ENCODE measurements around the gene PTK6. TPM values are rescaled to one million over a fixed set of nuclear protein-coding genes. Genes with fewer than 3 reads are reported as not detected.

PTK6 gene
- total and polyA plus RNA-seq, 2 of the 13 experiments (the other 11 are each of a cell fraction or from before 2014, with no cell fraction given), result 0.08 TPM; not detected in 1

- peak; percentile 27; the same call in 1 of the 2 replicates for TF ChIP-seq NCOR1 (IDR thresholded peaks at IDR 0.05; ENCODE audit: borderline replicate concordance, low read length)
- TF ChIP-seq ZBTB3 (CRISPR knock-in tag; IDR thresholded peaks at IDR 0.05; ENCODE audit: borderline replicate concordance, low read depth), result no peak
- TF ChIP-seq RBAK (CRISPR knock-in tag; IDR thresholded peaks at IDR 0.05), result peak; percentile 21; the same call in 1 of the 2 replicates
- no peak; the same call in 1 of the 2 replicates for TF ChIP-seq ZNF280B (CRISPR knock-in tag; IDR thresholded peaks at IDR 0.05; ENCODE audit: borderline replicate concordance)
- peak; percentile 70; the same call in 1 of the 2 replicates for TF ChIP-seq MXD3 (CRISPR knock-in tag; IDR thresholded peaks at IDR 0.05)
- TF ChIP-seq ZNF7 (CRISPR knock-in tag; IDR thresholded peaks at IDR 0.05), result 0 out of 2 replicates have a peak, but pooled peaks have one; percentile 10
- peak; percentile 63; the same call in 1 of the 2 replicates for TF ChIP-seq HDAC2 (CRISPR knock-in tag; IDR thresholded peaks at IDR 0.05)
- no peak for TF ChIP-seq MTF1 (CRISPR knock-in tag; IDR thresholded peaks at IDR 0.05)
- TF ChIP-seq AGO2 (optimal IDR thresholded peaks at IDR 0.05; ENCODE audit: low read depth, low read length), result no peak
- TF ChIP-seq FUBP1 (CRISPR knock-in tag; IDR thresholded peaks at IDR 0.05; ENCODE audit: borderline replicate concordance), result peak; percentile 42; the same call in 1 of the 2 replicates
- TF ChIP-seq BRCA1 (CRISPR knock-in tag; IDR thresholded peaks at IDR 0.05), result no peak
- no peak; the same call in 1 of the 2 replicates for TF ChIP-seq SNAPC2 (CRISPR knock-in tag; IDR thresholded peaks at IDR 0.05)
- TF ChIP-seq PHB2 (IDR thresholded peaks at IDR 0.05; ENCODE audit: partially characterized antibody), result no peak
- no peak for TF ChIP-seq ZNF18 (CRISPR knock-in tag; IDR thresholded peaks at IDR 0.05; ENCODE audit: insufficient replicate concordance)
- no peak; the same call in 1 of the 2 replicates for TF ChIP-seq DZIP1 (CRISPR knock-in tag; IDR thresholded peaks at IDR 0.05)
- TF ChIP-seq RCOR2 (CRISPR knock-in tag; IDR thresholded peaks at IDR 0.05), result no peak; the same call in 1 of the 2 replicates
- TF ChIP-seq SATB2 (CRISPR knock-in tag; IDR thresholded peaks at IDR 0.05), result no peak; the same call in 1 of the 2 replicates
- TF ChIP-seq FOXP1 (IDR thresholded peaks at IDR 0.05), result no peak
- peak; percentile 0; the same call in 1 of the 2 replicates for TF ChIP-seq FOXP1 (CRISPR knock-in tag; IDR thresholded peaks at IDR 0.05)
- TF ChIP-seq SRF (IDR thresholded peaks at IDR 0.05; ENCODE audit: low read depth, low read length), result no peak
- peak; percentile 79 for TF ChIP-seq TEAD3 (CRISPR knock-in tag; optimal IDR thresholded peaks at IDR 0.05; ENCODE audit: borderline replicate concordance)
Observed at GRCh38 chr20:63574829-63575743, 37.9 kb upstream of the PTK6 start (continued).

All from HepG2 (cell line).